HG02981 (cell line): ENCODE results near the gene LPGAT1.

Source experiments
- ATAC-seq: cut with Tn5 transposase; IDR thresholded peaks from one replicate; pipeline ENCODE4 v1.9.1; 2021; ENCODE audit warnings: mild to moderate bottlenecking, moderate library complexity; ENCODE audit not compliant: unreplicated experiment

The LPGAT1 gene

GRCh38 chr1:211775170-211775569 lies 55.4 kb downstream of the LPGAT1 start:
- no peak for ATAC-seq

GRCh38 chr1:211764701-211765100 lies 65.9 kb downstream of the LPGAT1 start:
- no peak for ATAC-seq

- ATAC-seq, result no peak
Measured at GRCh38 chr1:211762206-211762605, 68.4 kb downstream of the LPGAT1 start.

- ATAC-seq, result no peak
Measured at GRCh38 chr1:211761400-211761799, 69.2 kb downstream of the LPGAT1 start.

- no peak for ATAC-seq
Measured at GRCh38 chr1:211756471-211757020, 74.0 kb downstream of the LPGAT1 start.

- no peak for ATAC-seq
Measured at GRCh38 chr1:211753649-211754251, 76.8 kb downstream of the LPGAT1 start.

- ATAC-seq, result no peak
Measured at GRCh38 chr1:211752951-211753486, 77.5 kb downstream of the LPGAT1 start.

- no peak for ATAC-seq
Measured at GRCh38 chr1:211752317-211752716, 78.2 kb downstream of the LPGAT1 start.

GRCh38 chr1:211751438-211751837 lies 79.1 kb downstream of the LPGAT1 start:
- ATAC-seq, result no peak

- ATAC-seq, result no peak
Measured at GRCh38 chr1:211750599-211750998, 80.0 kb downstream of the LPGAT1 start.

- ATAC-seq, result no peak
Measured at GRCh38 chr1:211749251-211749650, 81.3 kb downstream of the LPGAT1 start.

GRCh38 chr1:211748810-211749209 lies 81.8 kb downstream of the LPGAT1 start:
- no peak for ATAC-seq

GRCh38 chr1:211742889-211743529 lies 87.6 kb downstream of the LPGAT1 start:
- no peak for ATAC-seq

GRCh38 chr1:211742272-211742671 lies 88.3 kb downstream of the LPGAT1 start:
- ATAC-seq, result no peak

- ATAC-seq, result no peak
Measured at GRCh38 chr1:211741788-211742187, 88.8 kb downstream of the LPGAT1 start.

- no peak for ATAC-seq
Measured at GRCh38 chr1:211741116-211741515, 89.4 kb downstream of the LPGAT1 start.

GRCh38 chr1:211739671-211740411 lies 90.7 kb downstream of the LPGAT1 start:
- ATAC-seq, result peak; percentile 46

- no peak for ATAC-seq
Measured at GRCh38 chr1:211738691-211739301, 91.8 kb downstream of the LPGAT1 start.

- ATAC-seq, result no peak
Measured at GRCh38 chr1:211738096-211738690, 92.4 kb downstream of the LPGAT1 start.

GRCh38 chr1:211737115-211738035 lies 93.2 kb downstream of the LPGAT1 start:
- ATAC-seq, result no peak
